Bronchial epithelial cell (primary cell): ENCODE data around the gene ZDHHC9. TPM values are rescaled to one million over a fixed set of nuclear protein-coding genes. Genes with fewer than 3 reads are reported as not detected.

ENCODE experiments used
- DNase-seq: peaks from one replicate; pipeline ENCODE4 v3.0.0-alpha.2; 2010; ENCODE audit warnings: low read depth
- FAIRE-seq: peaks from 2 replicates; lab custom pipeline; 2011; peaks lifted over from hg19 to GRCh38; lab: Jason Lieb, UNC
- H3K27me3 ChIP-seq: 2 replicates; pipeline ENCODE4 v1.5.1; 2011; ENCODE audit warnings: low read length; ENCODE audit not compliant: control insufficient read depth, insufficient read depth
- H3K36me3 ChIP-seq: 2 replicates; pipeline ENCODE4 v1.5.1; 2011; ENCODE audit warnings: low read length; ENCODE audit not compliant: control insufficient read depth, insufficient read depth
- H3K4me3 ChIP-seq: 2 replicates; pipeline ENCODE4 v1.5.1; 2011; ENCODE audit warnings: mild to moderate bottlenecking, low read depth, low read length, control low read depth
- CTCF ChIP-seq: IDR thresholded peaks from 2 replicates; pipeline ENCODE4 v1.5.1; 2011; ENCODE audit warnings: mild to moderate bottlenecking, moderate library complexity, low read length, control low read depth, inconsistent platforms; ENCODE audit not compliant: insufficient read depth, severe bottlenecking
- total RNA-seq: library from RNA; depleted of rRNA; stranded (reverse); fragments of >200 nt; gene quantifications from 2 replicates; pipeline ENCODE4 v1.2.1, GENCODE V29; 2014

The ZDHHC9 gene
- total RNA-seq, 1 donor from 2014 or later: 17.1 TPM

- no peak for TF ChIP-seq CTCF
- Histone ChIP-seq H3K36me3 (no peaks in the 10 kb centered on the region), H3K4me3 (no peak overlapping the region), H3K27me3 (no peaks in the 10 kb centered on the region)
- FAIRE-seq (no peak), DNase-seq (peak; percentile 46)
Measured at GRCh38 chrX:129759576-129760061, 84.1 kb downstream of the ZDHHC9 start.

- H3K4me3 ChIP-seq: no peak overlapping the region
- TF ChIP-seq CTCF: no peak
- FAIRE-seq: no peak
Measured at GRCh38 chrX:129755779-129756650, 87.7 kb downstream of the ZDHHC9 start.

GRCh38 chrX:129754056-129755024 is 89.3 kb downstream of the ZDHHC9 start:
- Histone ChIP-seq H3K36me3 (no peaks in the 10 kb centered on the region), H3K27me3 (no peaks in the 10 kb centered on the region), H3K4me3 (no peak overlapping the region)
- no peak for DNase-seq
- peak; percentile 37 for TF ChIP-seq CTCF
- FAIRE-seq: no peak

More at GRCh38 chrX:129755779-129756650, 87.7 kb downstream of the ZDHHC9 start:
- no peaks in the 10 kb centered on the region for H3K27me3 ChIP-seq
- no peak for DNase-seq
- H3K36me3 ChIP-seq: no peaks in the 10 kb centered on the region

Other genes with a start within 250 kb of the ZDHHC9 start
- gene APLN, start 188.9 kb downstream of the ZDHHC9 start, total RNA-seq: under 0.01 and 0.13 TPM in 2 replicates
- not detected in 2 replicates for gene XPNPEP2, start 104.9 kb downstream of the ZDHHC9 start, total RNA-seq
- gene SASH3, start 63.9 kb downstream of the ZDHHC9 start, total RNA-seq: not detected in 2 replicates
- 14.0 and 14.7 TPM in 2 replicates for gene UTP14A, start 62.3 kb upstream of the ZDHHC9 start, total RNA-seq
- gene BCORL1, start 138.7 kb upstream of the ZDHHC9 start, total RNA-seq: 1.1 and 1.4 TPM in 2 replicates